Upper lobe of left lung (tissue), 6 donors: ENCODE data around the gene PTPRA. TPM values are rescaled to one million over a fixed set of nuclear protein-coding genes. Genes with fewer than 3 reads are reported as not detected.

Experiments
- ATAC-seq, 2 donors: fragments of 200-7000 bp; cut with Tn5 transposase; one replicate each; pipeline ENCODE4 v1.9.1; 2022; ENCODE audit warnings: mild to moderate bottlenecking in 2 of 2, moderate library complexity in 2 of 2; ENCODE audit not compliant: low FRiP score in 2 of 2
- DNase-seq, 2 donors: peaks; one replicate each; pipeline ENCODE4 v3.0.0-alpha.2; 2019 to 2020
- H3K27ac ChIP-seq, 4 donors: fragments of 200-600 bp; sonication (generic); one replicate each; pipeline ENCODE4 v1.5.1; 2016 to 2019
- H3K27me3 ChIP-seq, 4 donors: fragments of 200-600 bp; sonication (generic); one replicate each; pipeline ENCODE4 v1.5.1; 2017 to 2019
- H3K36me3 ChIP-seq, 4 donors: fragments of 200-600 bp; sonication (generic); one replicate each; pipeline ENCODE4 v1.5.1; 2016 to 2019
- H3K4me1 ChIP-seq, 4 donors: fragments of 200-600 bp; sonication (generic); one replicate each; pipeline ENCODE4 v1.5.1; 2018 to 2019
- H3K4me3 ChIP-seq, 4 donors: fragments of 200-600 bp; sonication (generic); one replicate each; pipeline ENCODE4 v1.5.1; 2017 to 2019; ENCODE audit warnings: mild to moderate bottlenecking in 2 of 4, moderate library complexity in 1 of 4
- H3K9me3 ChIP-seq, 4 donors: fragments of 200-600 bp; sonication (generic); one replicate each; pipeline ENCODE4 v1.5.1; 2018 to 2019
- EP300 ChIP-seq, 4 donors: sonication (generic); formaldehyde crosslinking; IDR thresholded peaks; one replicate each; pipeline ENCODE4 v1.5.1; 2017; ENCODE audit warnings: antibody characterized with exemption in 4 of 4, control low read depth in 2 of 4
- POLR2A ChIP-seq, 4 donors: fragments of 450-650 bp; IDR thresholded peaks; one replicate each; pipeline ENCODE4 v1.5.1; 2016 to 2017; ENCODE audit warnings: antibody characterized with exemption in 4 of 4, mild to moderate bottlenecking in 2 of 4
- POLR2AphosphoS5 ChIP-seq, 2 donors: sonication (generic); formaldehyde crosslinking; IDR thresholded peaks; one replicate each; pipeline ENCODE4 v1.5.1; 2017; ENCODE audit warnings: antibody characterized with exemption in 2 of 2
- WGBS, 2 donors: methylation state at CpG; one replicate each; pipeline ENCODE4 v1.1.5; 2017 to 2018; 5-methylcytosine and 5-hydroxymethylcytosine counted together
- total RNA-seq, 6 donors: library from RNA; depleted of rRNA in 4 of 6; stranded (reverse); fragments of >200 nt in 4 of 6; gene quantifications; one replicate each; pipeline versions ENCODE4 v1.1.0 to v1.2.1, GENCODE V29; 2016 to 2021
- TF ChIP-seq, protein P1 (sequence below), 6 experiments: fragments of 450-650 bp in 4 of 6; fragments of 200-600 bp in 2 of 6; sonication (generic) in 2 of 6; IDR thresholded peaks; one replicate each; pipeline ENCODE4 v1.5.1; 2016 to 2019; ENCODE audit warnings: antibody characterized with exemption in 6 of 6
- donor health status: DM: no; HTN: no; CAD: no; lungs with moderate emphysema.
- donor health status: DM: no; HTN: yes; CAD: no; lungs with severe emphysema.

Gene PTPRA
- total RNA-seq, 6 donors from 2014 or later = 22.0 to 60.3 (median 51.1) TPM

DNA sequence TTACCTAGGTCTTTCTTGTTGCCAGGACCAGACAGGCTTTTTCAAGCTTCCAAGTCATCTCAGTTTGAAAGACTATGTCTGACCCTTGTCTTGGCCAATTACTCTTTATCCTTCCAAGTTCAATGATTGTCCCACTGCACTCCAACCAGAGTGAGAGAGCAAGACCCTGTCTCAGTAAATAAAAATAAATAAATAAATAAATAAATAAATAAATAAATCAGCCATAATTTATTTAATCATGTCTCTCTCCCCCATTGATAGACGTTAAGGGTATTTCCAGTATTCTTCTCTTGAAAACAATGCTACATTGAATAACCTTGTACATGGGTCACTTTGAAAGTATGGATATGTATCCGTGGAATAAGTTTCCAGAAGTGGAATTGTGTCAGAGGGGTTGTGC, 83.2 kb downstream of the PTPRA start:
- ATAC-seq = no peak
- no peaks in the 10 kb centered on the region for H3K9me3 ChIP-seq
- DNase-seq = no peak
- H3K36me3 ChIP-seq = peaks cover 0 to 25% (median 3%) of the 10 kb centered on the region in 4 donors
- H3K27me3 ChIP-seq = no peaks in the 10 kb centered on the region
- H3K4me1 ChIP-seq = peaks cover 0 to 9% (median 1%) of the 10 kb centered on the region in 4 donors
- 88 to 97% methylated on average over 2 of the region's 2 CpGs for WGBS, 2 donors
- TF ChIP-seq POLR2AphosphoS5 (IDR thresholded peaks at IDR 0.05) (no peak), POLR2A (IDR thresholded peaks at IDR 0.05) (no peak)
- no peak overlapping the region for H3K27ac ChIP-seq
- no peak overlapping the region for H3K4me3 ChIP-seq

DNA sequence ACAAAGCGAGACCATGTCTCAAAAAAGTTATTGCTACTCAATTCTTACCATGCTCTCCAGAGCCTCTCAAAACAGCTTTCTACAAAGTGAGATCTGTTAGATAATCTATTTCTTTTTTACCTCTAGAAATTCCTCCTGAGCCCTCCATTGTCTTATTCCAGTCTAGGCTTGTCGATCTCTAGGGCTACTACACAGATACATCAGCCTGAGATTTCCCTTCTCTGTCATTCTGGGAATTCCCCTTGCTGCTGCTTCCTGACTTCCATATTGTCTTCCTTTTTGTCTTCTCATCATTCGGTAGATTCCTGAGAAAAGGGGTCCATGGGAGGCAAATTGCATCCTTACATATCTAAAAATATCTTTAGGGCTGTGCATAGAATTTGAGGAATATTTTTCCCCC, 94.6 kb downstream of the PTPRA start:
- no peaks in the 10 kb centered on the region for H3K27me3 ChIP-seq
- no peak overlapping the region for H3K27ac ChIP-seq
- WGBS, 2 donors = 77% methylated on average over 3 of the region's 3 CpGs
- H3K9me3 ChIP-seq = no peaks in the 10 kb centered on the region
- no peak for ATAC-seq
- no peaks in the 10 kb centered on the region for H3K4me1 ChIP-seq
- no peak overlapping the region for H3K4me3 ChIP-seq
- no peak for DNase-seq
- TF ChIP-seq POLR2AphosphoS5 (IDR thresholded peaks at IDR 0.05) (no peak), EP300 (IDR thresholded peaks at IDR 0.05) (no peak), POLR2A (IDR thresholded peaks at IDR 0.05) (no peak)
- TF ChIP-seq, protein P1, sequence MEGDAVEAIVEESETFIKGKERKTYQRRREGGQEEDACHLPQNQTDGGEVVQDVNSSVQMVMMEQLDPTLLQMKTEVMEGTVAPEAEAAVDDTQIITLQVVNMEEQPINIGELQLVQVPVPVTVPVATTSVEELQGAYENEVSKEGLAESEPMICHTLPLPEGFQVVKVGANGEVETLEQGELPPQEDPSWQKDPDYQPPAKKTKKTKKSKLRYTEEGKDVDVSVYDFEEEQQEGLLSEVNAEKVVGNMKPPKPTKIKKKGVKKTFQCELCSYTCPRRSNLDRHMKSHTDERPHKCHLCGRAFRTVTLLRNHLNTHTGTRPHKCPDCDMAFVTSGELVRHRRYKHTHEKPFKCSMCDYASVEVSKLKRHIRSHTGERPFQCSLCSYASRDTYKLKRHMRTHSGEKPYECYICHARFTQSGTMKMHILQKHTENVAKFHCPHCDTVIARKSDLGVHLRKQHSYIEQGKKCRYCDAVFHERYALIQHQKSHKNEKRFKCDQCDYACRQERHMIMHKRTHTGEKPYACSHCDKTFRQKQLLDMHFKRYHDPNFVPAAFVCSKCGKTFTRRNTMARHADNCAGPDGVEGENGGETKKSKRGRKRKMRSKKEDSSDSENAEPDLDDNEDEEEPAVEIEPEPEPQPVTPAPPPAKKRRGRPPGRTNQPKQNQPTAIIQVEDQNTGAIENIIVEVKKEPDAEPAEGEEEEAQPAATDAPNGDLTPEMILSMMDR (IDR thresholded peaks at IDR 0.05) = no peak
- H3K36me3 ChIP-seq = peaks cover 0 to 42% (median 9%) of the 10 kb centered on the region in 4 donors

DNA sequence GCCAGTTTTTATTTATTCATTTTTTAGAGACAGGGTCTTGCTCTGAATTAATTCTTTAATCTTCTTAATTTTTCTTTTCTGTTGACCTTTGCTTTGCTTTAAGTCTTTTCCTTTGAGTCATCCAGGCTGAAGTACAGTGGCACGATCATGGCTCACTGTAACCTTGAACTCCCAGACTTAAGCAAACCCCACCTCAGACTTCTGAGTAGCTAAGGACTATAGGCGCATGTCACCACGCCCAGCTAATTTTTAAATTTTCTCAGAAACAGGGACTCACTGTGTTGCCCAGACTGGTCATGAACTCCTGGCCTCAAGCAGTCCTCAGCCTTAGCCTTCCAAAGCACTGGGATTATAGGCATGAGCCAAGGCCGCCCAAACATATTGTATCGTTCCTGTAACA, 98.8 kb downstream of the PTPRA start:
- Histone ChIP-seq H3K4me1 (no peaks in the 10 kb centered on the region), H3K27me3 (no peaks in the 10 kb centered on the region), H3K36me3 (peaks cover 0 to 15% (median 3%) of the 10 kb centered on the region in 4 donors), H3K27ac (no peak overlapping the region), H3K4me3 (no peak overlapping the region), H3K9me3 (no peaks in the 10 kb centered on the region)
- DNase-seq (no peak), ATAC-seq (no peak)
- TF ChIP-seq POLR2A (IDR thresholded peaks at IDR 0.05) (no peak), POLR2AphosphoS5 (IDR thresholded peaks at IDR 0.05) (no peak), EP300 (IDR thresholded peaks at IDR 0.05) (no peak)
- TF ChIP-seq, protein P1 (IDR thresholded peaks at IDR 0.05) = no peak
- WGBS, 2 donors = 97% methylated on average over 5 of the region's 5 CpGs

DNA sequence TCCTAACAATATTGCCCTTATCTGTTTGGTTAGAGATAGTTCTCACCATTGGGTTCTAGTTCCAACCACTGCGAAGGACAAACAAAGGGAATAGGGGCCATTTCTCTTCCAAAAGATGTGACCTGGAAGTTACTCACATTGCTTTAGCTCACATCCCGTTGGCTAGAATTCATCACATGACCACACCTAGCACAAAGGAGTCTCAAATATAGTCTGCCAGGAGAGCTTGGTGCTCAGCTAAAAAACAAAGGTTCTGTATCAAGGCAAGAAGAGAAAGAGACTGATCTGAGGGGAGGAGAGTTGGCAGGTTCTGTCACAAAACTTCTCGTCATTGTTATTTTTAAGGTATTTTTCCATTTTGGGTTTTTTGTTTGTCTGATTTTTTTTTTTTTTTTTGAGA, 100.3 kb downstream of the PTPRA start:
- Histone ChIP-seq H3K4me3 (no peak overlapping the region), H3K27me3 (no peaks in the 10 kb centered on the region), H3K36me3 (peaks cover 0 to 7% (median 3%) of the 10 kb centered on the region in 4 donors), H3K9me3 (no peaks in the 10 kb centered on the region), H3K4me1 (no peaks in the 10 kb centered on the region), H3K27ac (no peak overlapping the region)
- WGBS, 2 donors = 95 to 99% methylated on average over 3 of the region's 3 CpGs
- ATAC-seq (no peak), DNase-seq (no peak)
- no peak for TF ChIP-seq POLR2AphosphoS5 (IDR thresholded peaks at IDR 0.05)
- TF ChIP-seq EP300 (IDR thresholded peaks at IDR 0.05) = no peak
- no peak for TF ChIP-seq POLR2A (IDR thresholded peaks at IDR 0.05)
- TF ChIP-seq, protein P1 (IDR thresholded peaks at IDR 0.05) = no peak

DNA sequence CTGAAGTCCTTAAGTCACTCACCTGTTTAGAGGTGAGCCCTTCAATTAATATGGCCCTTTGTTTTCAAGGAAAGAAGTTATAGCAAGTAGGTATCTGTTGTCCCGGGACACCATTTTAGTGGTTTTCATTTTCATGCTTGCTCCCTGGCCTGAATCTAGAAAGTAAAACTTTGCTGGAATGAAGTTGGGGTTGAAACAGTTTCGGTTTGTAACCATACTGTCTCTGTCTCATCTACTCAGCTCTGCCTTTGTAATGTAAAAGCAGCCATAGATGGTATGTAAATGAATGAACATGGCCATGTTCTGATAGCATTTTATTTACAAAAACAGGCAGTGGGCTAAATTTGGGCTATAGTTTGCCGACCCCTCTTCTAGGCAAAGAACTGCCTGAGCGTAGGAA, 105.2 kb downstream of the PTPRA start:
- Histone ChIP-seq H3K36me3 (peaks cover 0 to 10% (median 2%) of the 10 kb centered on the region in 4 donors), H3K4me3 (no peak overlapping the region), H3K4me1 (peaks cover 0 to 5% (median 0%) of the 10 kb centered on the region in 4 donors), H3K27ac (no peak overlapping the region), H3K9me3 (no peaks in the 10 kb centered on the region), H3K27me3 (no peaks in the 10 kb centered on the region)
- no peak for DNase-seq
- WGBS, 2 donors = 83% methylated on average over 4 of the region's 4 CpGs
- TF ChIP-seq POLR2A (IDR thresholded peaks at IDR 0.05) (no peak), POLR2AphosphoS5 (IDR thresholded peaks at IDR 0.05) (no peak), EP300 (IDR thresholded peaks at IDR 0.05) (no peak)
- TF ChIP-seq, protein P1 (IDR thresholded peaks at IDR 0.05) = no peak
- ATAC-seq = no peak
